ENCODE results near the gene CTNNA3. TPM values are rescaled to one million over a fixed set of nuclear protein-coding genes. Genes with fewer than 3 reads are reported as not detected.

The CTNNA3 gene
- total and polyA plus RNA-seq, 9 donors, result 4.1 to 18.8 (median 6.3) TPM

- H3K4me3 ChIP-seq (ENCODE audit: low read length), result no peak overlapping the region
- H3K36me3 ChIP-seq (ENCODE audit: control insufficient read depth, insufficient read depth, low read length), result no peaks in the 10 kb centered on the region
- no peaks in the 10 kb centered on the region for H3K4me1 ChIP-seq (ENCODE audit: control insufficient read depth, insufficient read depth, low read length)
- H3K27ac ChIP-seq (ENCODE audit: low read length), result no peak overlapping the region
- no peaks in the 10 kb centered on the region for H3K27me3 ChIP-seq (ENCODE audit: control insufficient read depth, insufficient read depth, low read length)
- DNase-seq, result no peak
- H3K9me3 ChIP-seq (replicated peaks; ENCODE audit: control insufficient read depth, low read depth, low read length), result no peaks in the 10 kb centered on the region
- no CpG with 5 or more reads among the region's 1 CpG for WGBS (ENCODE audit: insufficient coverage)
Observed at GRCh38 chr10:66642217-66642616, 1053.8 kb downstream of the CTNNA3 start.

- no CpG with 5 or more reads among the region's 1 CpG for WGBS (ENCODE audit: insufficient coverage)
- no peak for DNase-seq
- no peaks in the 10 kb centered on the region for H3K27me3 ChIP-seq (ENCODE audit: control insufficient read depth, insufficient read depth, low read length)
Observed at GRCh38 chr10:66639371-66639770, 1056.6 kb downstream of the CTNNA3 start.

GRCh38 chr10:66637273-66638036, 1058.5 kb downstream of the CTNNA3 start:
- no peaks in the 10 kb centered on the region for H3K9me3 ChIP-seq (replicated peaks; ENCODE audit: control insufficient read depth, low read depth, low read length)
- no peak overlapping the region for H3K27ac ChIP-seq (ENCODE audit: low read length)
- H3K4me1 ChIP-seq (ENCODE audit: control insufficient read depth, insufficient read depth, low read length), result no peaks in the 10 kb centered on the region
- no peak overlapping the region for H3K4me3 ChIP-seq (ENCODE audit: low read length)
- no peaks in the 10 kb centered on the region for H3K36me3 ChIP-seq (ENCODE audit: control insufficient read depth, insufficient read depth, low read length)
- WGBS (ENCODE audit: insufficient coverage), result 34% methylated on average over 3 of the region's 3 CpGs
- no peak for DNase-seq
- H3K27me3 ChIP-seq (ENCODE audit: control insufficient read depth, insufficient read depth, low read length), result no peaks in the 10 kb centered on the region

More at GRCh38 chr10:66639371-66639770, 1056.6 kb downstream of the CTNNA3 start:
- no peak overlapping the region for H3K4me3 ChIP-seq (ENCODE audit: low read length)
- no peaks in the 10 kb centered on the region for H3K9me3 ChIP-seq (replicated peaks; ENCODE audit: control insufficient read depth, low read depth, low read length)
- no peaks in the 10 kb centered on the region for H3K36me3 ChIP-seq (ENCODE audit: control insufficient read depth, insufficient read depth, low read length)
- no peak overlapping the region for H3K27ac ChIP-seq (ENCODE audit: low read length)
- H3K4me1 ChIP-seq (ENCODE audit: control insufficient read depth, insufficient read depth, low read length), result no peaks in the 10 kb centered on the region

- no peak for DNase-seq
- Histone ChIP-seq H3K27ac (ENCODE audit: low read length) (no peak overlapping the region), H3K36me3 (ENCODE audit: control insufficient read depth, insufficient read depth, low read length) (no peaks in the 10 kb centered on the region), H3K9me3 (replicated peaks; ENCODE audit: control insufficient read depth, low read depth, low read length) (no peaks in the 10 kb centered on the region), H3K4me3 (ENCODE audit: low read length) (no peak overlapping the region), H3K27me3 (ENCODE audit: control insufficient read depth, insufficient read depth, low read length) (no peaks in the 10 kb centered on the region), H3K4me1 (ENCODE audit: control insufficient read depth, insufficient read depth, low read length) (no peaks in the 10 kb centered on the region)
Observed at GRCh38 chr10:66629996-66630395, 1066.0 kb downstream of the CTNNA3 start.

GRCh38 chr10:66627156-66627555, 1068.8 kb downstream of the CTNNA3 start:
- H3K4me3 ChIP-seq (ENCODE audit: low read length), result no peak overlapping the region
- no CpG with 5 or more reads among the region's 4 CpGs for WGBS (ENCODE audit: insufficient coverage)
- H3K27me3 ChIP-seq (ENCODE audit: control insufficient read depth, insufficient read depth, low read length), result no peaks in the 10 kb centered on the region
- H3K9me3 ChIP-seq (replicated peaks; ENCODE audit: control insufficient read depth, low read depth, low read length), result no peaks in the 10 kb centered on the region
- no peak for DNase-seq
- H3K4me1 ChIP-seq (ENCODE audit: control insufficient read depth, insufficient read depth, low read length), result no peaks in the 10 kb centered on the region
- H3K27ac ChIP-seq (ENCODE audit: low read length), result no peak overlapping the region
- H3K36me3 ChIP-seq (ENCODE audit: control insufficient read depth, insufficient read depth, low read length), result no peaks in the 10 kb centered on the region

GRCh38 chr10:66625709-66626590, 1070.0 kb downstream of the CTNNA3 start:
- Histone ChIP-seq H3K9me3 (replicated peaks; ENCODE audit: control insufficient read depth, low read depth, low read length) (no peaks in the 10 kb centered on the region), H3K4me1 (ENCODE audit: control insufficient read depth, insufficient read depth, low read length) (no peaks in the 10 kb centered on the region), H3K4me3 (ENCODE audit: low read length) (no peak overlapping the region), H3K36me3 (ENCODE audit: control insufficient read depth, insufficient read depth, low read length) (no peaks in the 10 kb centered on the region), H3K27me3 (ENCODE audit: control insufficient read depth, insufficient read depth, low read length) (no peaks in the 10 kb centered on the region), H3K27ac (ENCODE audit: low read length) (no peak overlapping the region)
- DNase-seq, result no peak
- WGBS (ENCODE audit: insufficient coverage), result no CpG with 5 or more reads among the region's 4 CpGs

- H3K27me3 ChIP-seq (ENCODE audit: control insufficient read depth, insufficient read depth, low read length), result no peaks in the 10 kb centered on the region
Observed at GRCh38 chr10:66622050-66622449, 1073.9 kb downstream of the CTNNA3 start.

GRCh38 chr10:66604195-66604594, 1091.8 kb downstream of the CTNNA3 start:
- H3K9me3 ChIP-seq (replicated peaks; ENCODE audit: control insufficient read depth, low read depth, low read length), result peaks cover 7% of the 10 kb centered on the region
- 81% methylated on average over 9 of the region's 10 CpGs for WGBS (ENCODE audit: insufficient coverage)
- H3K4me1 ChIP-seq (ENCODE audit: control insufficient read depth, insufficient read depth, low read length), result no peaks in the 10 kb centered on the region
- H3K27ac ChIP-seq (ENCODE audit: low read length), result no peak overlapping the region
- H3K36me3 ChIP-seq (ENCODE audit: control insufficient read depth, insufficient read depth, low read length), result no peaks in the 10 kb centered on the region
- no peaks in the 10 kb centered on the region for H3K27me3 ChIP-seq (ENCODE audit: control insufficient read depth, insufficient read depth, low read length)
- DNase-seq, result no peak
- no peak overlapping the region for H3K4me3 ChIP-seq (ENCODE audit: low read length)

More at GRCh38 chr10:66622050-66622449, 1073.9 kb downstream of the CTNNA3 start:
- H3K27ac ChIP-seq (ENCODE audit: low read length), result no peak overlapping the region
- no peak overlapping the region for H3K4me3 ChIP-seq (ENCODE audit: low read length)
- H3K36me3 ChIP-seq (ENCODE audit: control insufficient read depth, insufficient read depth, low read length), result no peaks in the 10 kb centered on the region
- no peak for DNase-seq
- no peaks in the 10 kb centered on the region for H3K9me3 ChIP-seq (replicated peaks; ENCODE audit: control insufficient read depth, low read depth, low read length)
- no peaks in the 10 kb centered on the region for H3K4me1 ChIP-seq (ENCODE audit: control insufficient read depth, insufficient read depth, low read length)

GRCh38 chr10:66591865-66592264, 1104.1 kb downstream of the CTNNA3 start:
- no peak for DNase-seq
- Histone ChIP-seq H3K4me3 (ENCODE audit: low read length) (no peak overlapping the region), H3K36me3 (ENCODE audit: control insufficient read depth, insufficient read depth, low read length) (no peaks in the 10 kb centered on the region), H3K27me3 (ENCODE audit: control insufficient read depth, insufficient read depth, low read length) (no peaks in the 10 kb centered on the region), H3K9me3 (replicated peaks; ENCODE audit: control insufficient read depth, low read depth, low read length) (no peaks in the 10 kb centered on the region), H3K27ac (ENCODE audit: low read length) (no peak overlapping the region), H3K4me1 (ENCODE audit: control insufficient read depth, insufficient read depth, low read length) (peaks cover 2% of the 10 kb centered on the region)
- no CpG with 5 or more reads among the region's 2 CpGs for WGBS (ENCODE audit: insufficient coverage)

GRCh38 chr10:66587680-66588050, 1108.3 kb downstream of the CTNNA3 start:
- Histone ChIP-seq H3K4me1 (ENCODE audit: control insufficient read depth, insufficient read depth, low read length) (peaks cover 2% of the 10 kb centered on the region), H3K9me3 (replicated peaks; ENCODE audit: control insufficient read depth, low read depth, low read length) (no peaks in the 10 kb centered on the region), H3K27ac (ENCODE audit: low read length) (no peak overlapping the region), H3K4me3 (ENCODE audit: low read length) (no peak overlapping the region), H3K36me3 (ENCODE audit: control insufficient read depth, insufficient read depth, low read length) (no peaks in the 10 kb centered on the region), H3K27me3 (ENCODE audit: control insufficient read depth, insufficient read depth, low read length) (no peaks in the 10 kb centered on the region)
- DNase-seq, result no peak
- WGBS (ENCODE audit: insufficient coverage), result 68% methylated on average over 5 of the region's 5 CpGs

Data from muscle of leg (tissue), 11 donors.